CD4-positive, alpha-beta T cell treated with Interferon alpha-2 for 1 hour (primary cell): ENCODE measurements around the gene DNAJC13.

Source experiments
- DNase-seq, 2 donors: peaks; one replicate each; pipeline ENCODE4 v3.0.0-alpha.2; 2020 to 2022

The DNAJC13 gene

DNA sequence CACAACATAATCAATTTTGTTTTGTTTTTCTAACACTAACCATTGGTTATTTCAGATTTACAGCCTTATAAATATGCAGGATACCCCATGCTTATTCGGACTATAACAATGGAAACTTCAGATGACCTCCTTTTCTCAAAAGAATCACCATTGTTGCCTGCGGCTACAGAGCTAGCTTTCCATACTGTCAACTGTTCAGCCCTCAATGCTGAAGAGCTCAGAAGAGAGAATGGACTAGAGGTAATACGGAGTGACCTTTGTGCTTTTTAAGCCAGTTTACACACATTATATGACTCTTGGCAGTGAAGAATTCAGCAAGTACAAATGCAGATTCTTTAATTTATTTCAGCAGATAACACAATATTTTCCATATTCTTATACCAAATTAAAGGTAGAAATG lies 81.8 kb downstream of the DNAJC13 start:
- DNase-seq = no peak

DNA sequence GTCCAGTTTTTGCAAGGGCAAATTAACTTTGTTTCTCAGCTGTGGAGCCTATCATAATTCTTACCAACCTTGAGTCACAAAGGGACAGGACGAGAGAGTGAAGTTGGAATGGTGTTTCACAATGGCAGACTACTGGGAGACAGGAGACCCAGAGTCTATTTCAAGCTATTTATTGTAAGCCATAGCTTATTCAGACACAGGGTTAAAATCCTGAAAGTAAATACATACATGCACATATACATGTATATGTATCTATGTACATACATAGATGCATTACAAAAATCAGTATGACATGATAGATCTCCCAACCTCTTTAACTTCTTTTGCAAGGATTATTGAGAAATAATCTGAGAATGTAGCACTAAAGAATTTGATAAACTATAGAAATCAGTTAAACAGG lies 86.3 kb downstream of the DNAJC13 start:
- DNase-seq = no peak

DNA sequence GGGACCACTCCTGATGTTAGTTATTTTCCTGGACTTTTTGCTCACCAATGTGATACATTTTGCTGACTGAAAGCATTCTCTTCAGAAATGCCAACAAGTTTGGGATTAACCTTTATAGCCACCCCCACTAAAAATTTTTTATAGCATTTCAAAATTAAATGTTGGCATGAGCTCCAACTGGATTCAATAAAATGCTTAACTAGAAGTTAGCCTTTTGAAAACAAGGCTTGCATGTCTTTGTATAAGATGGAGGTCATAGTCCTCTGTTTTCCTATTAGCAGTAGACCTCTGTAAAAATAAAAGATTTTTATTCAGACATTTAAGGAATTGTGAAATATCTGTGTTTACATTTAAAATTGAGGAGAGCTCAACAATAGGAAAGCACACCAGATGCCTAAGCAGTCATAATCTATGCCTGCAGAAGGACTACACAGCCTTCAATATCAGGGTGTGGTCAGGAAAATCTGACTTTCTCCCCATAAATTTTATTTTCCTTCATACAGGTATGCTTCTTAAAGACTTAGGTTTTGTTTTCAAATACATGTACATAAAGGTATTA lies 87.2 kb downstream of the DNAJC13 start:
- no peak for DNase-seq

DNA sequence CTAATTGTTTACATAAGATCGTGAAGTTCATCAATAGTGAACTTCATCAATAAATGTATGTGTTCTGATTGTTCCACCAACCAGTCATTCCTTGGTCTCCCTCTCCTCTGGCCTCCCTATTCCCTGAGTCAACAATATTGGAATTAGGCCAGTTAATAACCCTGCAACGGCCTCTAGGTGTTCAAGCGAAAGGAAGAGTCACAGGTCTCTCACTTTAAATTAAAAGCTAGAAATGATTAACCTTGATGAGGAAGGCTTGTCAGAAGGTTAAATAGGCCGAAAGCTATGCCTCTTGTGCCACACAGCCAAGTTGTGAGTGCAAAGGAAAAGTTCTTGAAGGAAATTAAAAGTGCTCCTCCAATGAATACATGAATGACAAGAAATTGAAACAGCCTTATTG lies 90.4 kb downstream of the DNAJC13 start:
- DNase-seq = no peak

DNA sequence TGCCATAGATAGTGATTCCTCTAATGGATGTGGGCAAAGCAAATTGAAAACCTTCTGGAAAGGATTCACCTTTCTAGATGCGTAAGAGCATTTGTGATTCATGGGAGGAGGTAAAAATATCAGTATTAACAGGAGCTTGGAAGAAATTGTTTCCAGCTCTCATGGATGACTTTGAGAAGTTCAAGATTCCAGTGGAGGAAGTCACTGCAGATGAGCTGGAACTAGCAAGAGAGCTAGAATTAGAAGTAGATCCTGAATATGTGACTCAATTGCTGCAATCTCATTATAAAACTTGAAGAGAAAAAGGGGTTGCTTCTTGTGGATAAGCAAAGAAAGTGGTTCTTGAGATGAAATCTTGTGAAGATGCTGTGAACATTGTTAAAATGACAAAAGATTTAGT lies 91.8 kb downstream of the DNAJC13 start:
- no peak for DNase-seq

DNA sequence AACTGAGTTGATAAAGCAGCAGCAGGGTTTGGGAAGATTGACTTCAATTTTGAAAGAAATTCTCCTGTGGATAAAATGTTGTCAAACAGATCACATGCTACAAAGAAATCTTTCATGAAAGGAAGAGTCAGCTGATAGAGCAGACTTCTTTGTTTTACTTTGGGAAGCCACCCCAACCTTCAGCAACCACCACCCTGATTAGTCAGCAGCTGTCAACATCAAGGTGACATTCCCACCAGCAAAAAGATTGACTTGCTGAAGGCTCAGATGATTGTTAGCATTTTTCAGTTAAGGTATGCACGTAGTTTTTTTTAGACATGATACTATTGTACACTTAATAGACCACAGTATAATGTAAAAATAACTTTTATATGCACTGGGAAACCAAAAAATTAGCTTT lies 92.2 kb downstream of the DNAJC13 start:
- DNase-seq = no peak

DNA sequence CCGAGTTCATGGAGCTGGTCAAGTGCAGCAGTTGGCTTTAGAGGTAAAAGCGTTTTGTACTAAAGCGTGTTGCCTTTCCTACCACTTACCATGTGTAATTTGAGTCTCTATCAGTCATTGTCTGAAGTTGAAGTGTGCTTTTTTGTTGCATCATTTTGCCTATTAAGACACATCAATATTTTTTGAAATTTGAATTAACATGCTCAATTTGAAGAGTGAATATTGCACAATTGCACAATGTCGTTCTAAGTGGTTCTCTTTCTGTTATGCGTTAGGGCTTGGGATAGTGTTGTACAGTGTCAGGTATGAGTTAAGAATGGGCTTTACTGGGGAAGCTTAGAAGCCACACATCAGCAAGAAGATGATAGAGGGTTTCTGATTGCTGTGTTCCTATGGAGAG lies 95.8 kb downstream of the DNAJC13 start:
- no peak for DNase-seq

DNA sequence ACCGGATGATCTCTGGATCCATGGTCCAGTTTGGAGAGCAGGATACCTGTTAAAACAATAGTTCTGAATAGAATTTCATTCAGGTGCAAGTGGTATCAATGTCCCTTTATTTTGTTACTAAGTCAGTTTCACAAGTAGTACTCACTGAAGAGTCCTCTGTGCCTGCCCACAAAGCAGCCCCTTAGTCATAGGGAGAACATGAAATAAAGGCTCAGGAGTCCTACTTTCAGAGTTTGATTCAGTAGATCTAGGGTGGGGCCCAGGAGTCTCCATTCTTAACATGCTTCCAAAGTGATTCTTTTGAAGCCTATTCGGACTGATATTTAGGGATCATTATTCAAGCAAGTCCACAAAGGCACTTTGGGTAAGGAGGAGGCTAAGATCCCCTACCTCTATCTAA lies 100.0 kb downstream of the DNAJC13 start:
- no peak for DNase-seq

DNA sequence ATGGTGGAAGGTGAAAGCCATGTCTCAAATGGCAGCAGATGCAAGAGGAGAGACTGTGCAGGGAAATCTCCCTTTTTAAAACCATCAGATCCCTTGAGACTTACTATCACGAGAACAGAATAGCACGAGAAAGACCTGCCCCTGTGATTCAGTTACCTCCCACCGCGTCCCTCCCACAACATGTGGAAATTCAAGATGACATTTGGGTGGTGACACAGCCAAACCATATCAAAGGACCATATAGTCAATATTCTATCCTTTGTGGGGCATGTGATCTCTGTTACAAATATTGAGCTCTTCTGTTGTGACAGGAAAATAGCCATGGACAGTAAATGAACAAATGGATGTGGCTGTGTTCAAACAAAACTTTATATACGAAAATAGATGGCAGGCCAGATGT lies 102.6 kb downstream of the DNAJC13 start:
- DNase-seq = no peak

DNA sequence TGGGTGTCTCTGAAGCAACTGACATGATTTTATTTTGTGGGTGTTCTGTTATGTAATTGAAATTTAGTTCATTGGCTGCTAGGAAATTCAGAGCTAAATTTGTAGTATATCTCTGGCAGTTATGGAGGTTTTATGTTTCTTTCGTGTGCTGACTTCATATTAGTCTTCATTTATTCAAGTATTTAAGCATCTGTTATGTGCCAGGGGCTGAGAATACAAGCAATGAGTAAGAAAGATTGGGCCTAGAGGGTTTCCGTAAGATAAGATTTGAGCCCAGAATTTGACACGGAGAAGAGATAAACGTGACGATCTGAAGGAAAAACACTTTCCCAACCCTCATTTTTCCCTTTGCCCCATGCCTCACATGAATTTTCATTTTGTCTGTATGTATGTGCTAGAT lies 104.6 kb downstream of the DNAJC13 start:
- DNase-seq = no peak

DNA sequence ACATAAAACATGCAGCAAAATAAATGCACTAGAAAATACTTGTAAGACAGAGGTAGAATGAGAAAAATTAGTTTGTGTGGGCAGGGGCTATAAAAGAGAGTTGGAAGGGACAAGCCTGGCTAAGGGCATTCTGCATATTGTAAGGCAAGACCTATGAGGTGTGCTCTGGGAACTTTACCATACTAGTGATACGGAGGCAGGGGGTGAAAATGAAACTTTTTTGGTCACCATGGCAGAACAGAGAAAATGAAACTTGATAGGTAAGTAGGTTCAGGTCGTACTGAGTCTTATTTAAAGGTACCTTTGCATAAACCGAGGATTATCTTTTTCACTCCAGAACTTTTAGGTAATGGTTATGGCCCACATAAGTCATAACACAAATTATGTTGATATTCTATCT lies 105.1 kb downstream of the DNAJC13 start:
- DNase-seq = peak in 1 of 2 donors; percentile 9

DNA sequence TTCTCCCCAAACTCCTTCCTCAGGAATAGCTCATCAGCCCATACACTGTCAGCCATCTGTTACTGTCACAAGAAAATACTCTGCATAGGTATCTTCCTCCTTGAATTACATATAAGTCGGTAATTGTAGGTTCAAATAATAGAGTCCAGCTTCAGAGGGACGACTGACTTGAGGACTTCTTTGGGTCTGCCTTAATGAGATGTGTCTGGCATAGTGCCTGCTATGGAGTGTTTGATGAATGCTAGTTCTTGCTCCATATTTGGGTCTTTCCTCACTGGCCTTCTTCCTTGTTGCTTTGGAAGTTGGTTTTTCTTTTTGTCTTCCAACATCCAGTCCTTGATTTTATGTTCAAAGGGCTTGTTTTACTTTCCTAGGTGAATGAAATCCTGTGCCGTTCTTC lies 113.3 kb downstream of the DNAJC13 start:
- no peak for DNase-seq

DNA sequence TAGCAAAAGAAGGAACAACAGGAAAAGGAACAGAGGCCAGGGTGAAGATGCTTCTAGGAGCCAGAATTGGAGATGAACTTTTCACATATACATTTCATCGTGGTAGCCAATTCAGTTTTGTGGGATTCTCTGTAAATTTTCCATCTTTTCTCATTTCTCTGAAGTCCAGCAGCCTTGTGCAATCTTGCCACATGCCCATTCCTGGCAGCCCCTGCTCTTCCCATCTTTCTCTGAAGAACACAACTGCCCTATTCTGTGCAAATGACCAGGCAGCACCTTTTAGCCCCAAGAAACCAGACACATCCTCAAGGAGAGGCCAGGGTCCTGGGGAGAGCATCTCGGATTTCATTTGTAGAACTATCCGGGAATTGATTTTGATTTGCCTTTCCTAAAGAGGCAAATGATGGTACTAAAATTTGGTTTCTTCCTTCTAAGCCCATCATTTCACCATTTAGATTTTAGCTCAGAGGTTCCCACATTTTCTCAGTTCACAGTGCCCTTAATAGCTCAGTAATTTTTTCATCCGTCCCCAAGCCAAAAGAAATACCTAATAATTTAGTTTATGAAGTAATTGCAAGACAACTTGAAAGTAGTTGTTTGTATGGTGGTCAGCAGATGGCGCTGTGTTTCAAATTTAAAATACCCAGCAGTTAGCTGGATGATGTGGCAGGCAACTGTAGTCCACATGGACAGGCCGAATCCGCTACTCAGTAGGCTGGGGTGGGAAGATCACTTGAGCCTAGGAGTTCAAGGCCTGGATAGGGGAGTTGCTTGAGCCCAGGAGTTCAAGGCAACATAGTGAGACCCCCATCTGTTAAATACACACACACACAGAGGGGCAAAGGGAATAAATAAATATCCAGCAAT lies 118.5 kb downstream of the DNAJC13 start:
- peak; percentile 43 to 55 for DNase-seq

DNA sequence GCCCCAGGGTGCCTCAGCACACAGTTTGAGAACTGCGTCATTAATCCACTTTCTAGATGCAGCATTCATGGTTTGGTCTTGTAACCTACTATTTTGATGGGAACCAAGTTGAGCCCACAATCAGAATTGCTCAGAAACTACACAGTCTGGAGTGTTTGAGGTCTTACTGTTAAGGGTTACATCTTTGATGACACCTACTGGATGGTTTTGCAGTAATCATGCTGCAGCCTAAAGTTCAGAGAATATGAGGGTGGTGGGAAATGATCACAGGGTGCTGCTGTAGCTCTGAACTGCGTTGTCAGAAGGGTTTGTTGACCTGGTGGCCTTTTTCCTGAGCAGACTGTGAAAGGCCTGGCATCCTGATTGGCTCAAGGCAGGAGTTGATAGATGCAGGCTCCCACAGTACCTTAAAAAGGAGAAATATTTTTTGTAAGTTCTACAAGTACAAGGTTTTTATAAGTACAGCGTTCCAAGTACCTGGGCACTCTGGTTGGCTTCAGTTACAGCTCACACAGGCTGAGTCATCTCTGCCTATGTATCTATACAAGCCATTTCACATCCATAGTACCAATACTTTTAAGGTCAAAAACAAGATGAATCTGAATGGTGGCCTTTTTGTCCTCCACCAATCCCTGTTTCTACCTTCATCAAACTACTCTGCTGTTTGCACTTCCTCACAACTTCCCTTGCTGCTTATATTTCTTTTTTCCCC lies 119.3 kb downstream of the DNAJC13 start:
- no peak for DNase-seq

DNA sequence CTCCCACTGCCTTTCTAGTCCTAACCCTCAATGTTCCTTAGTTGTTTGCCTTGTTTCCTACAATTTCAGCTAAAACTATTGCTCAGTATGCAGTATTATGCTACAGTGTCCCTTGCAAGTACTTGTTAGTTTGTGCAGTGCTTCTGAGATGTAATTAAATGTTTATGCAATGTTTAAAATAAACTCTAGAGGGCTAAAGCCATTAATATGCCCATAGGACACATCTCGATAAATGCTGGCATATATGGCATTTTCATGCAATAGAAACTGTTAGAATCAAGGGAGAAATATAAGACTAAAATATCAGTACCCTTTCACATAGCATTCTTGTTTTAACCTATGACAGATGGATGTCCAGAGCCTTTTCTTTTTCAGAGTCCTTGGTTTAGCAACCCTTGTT lies 120.0 kb downstream of the DNAJC13 start:
- DNase-seq = no peak

DNA sequence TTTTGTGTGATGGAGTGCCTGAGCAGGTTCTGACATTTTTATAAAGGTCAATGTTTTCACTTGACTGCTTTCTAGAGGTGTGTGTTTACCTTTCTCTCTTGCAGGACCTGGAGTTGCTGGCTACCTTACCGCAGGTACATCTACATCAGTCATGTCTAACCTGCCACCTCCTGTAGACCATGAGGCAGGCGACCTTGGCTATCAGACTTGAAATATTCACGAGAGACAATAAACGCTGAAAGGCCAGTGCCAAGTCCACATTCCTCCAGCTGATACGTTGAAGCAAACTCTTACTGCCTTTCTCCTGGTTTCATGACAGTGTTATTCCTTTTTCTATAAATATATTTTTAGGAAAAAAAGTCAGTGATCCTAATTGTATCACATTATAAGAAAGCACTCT lies 120.8 kb downstream of the DNAJC13 start:
- no peak for DNase-seq

DNA sequence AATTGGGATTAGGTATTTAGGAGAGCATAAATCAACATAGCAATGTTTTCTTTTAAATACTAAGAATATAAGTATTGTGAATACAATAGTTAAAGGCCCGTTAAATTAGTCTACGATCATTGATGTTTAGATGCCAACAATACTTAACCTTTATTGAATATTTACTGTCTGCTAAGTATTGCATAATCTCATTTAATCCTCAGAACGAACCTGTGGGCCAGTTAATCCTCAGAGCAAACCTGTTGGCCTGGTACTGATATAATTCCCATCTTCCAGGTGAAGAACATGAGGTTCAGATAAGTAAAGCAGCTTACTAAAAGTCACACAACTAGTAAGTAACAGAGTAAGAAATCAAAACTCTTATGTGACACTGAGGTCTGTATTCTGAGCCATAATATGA lies 122.4 kb downstream of the DNAJC13 start:
- no peak for DNase-seq

DNA sequence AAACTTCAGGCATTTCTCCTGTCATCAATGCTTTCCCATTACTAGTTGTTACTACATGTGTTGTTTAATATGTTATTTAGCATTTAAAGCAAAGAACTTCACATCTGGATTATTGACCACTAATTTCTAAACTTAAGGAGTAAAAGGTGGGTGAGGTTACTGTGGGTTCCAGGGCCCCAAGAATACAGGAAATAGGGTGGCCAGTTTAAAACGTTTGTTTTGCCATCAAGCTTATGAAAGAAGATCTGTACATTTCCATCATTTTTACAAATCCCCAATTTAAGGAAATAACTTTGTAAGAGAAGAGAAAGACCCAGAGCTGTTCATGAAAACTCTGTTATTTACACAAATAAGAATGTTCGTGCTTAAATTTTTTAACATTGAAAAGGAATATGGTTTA lies 125.3 kb downstream of the DNAJC13 start:
- no peak for DNase-seq

DNA sequence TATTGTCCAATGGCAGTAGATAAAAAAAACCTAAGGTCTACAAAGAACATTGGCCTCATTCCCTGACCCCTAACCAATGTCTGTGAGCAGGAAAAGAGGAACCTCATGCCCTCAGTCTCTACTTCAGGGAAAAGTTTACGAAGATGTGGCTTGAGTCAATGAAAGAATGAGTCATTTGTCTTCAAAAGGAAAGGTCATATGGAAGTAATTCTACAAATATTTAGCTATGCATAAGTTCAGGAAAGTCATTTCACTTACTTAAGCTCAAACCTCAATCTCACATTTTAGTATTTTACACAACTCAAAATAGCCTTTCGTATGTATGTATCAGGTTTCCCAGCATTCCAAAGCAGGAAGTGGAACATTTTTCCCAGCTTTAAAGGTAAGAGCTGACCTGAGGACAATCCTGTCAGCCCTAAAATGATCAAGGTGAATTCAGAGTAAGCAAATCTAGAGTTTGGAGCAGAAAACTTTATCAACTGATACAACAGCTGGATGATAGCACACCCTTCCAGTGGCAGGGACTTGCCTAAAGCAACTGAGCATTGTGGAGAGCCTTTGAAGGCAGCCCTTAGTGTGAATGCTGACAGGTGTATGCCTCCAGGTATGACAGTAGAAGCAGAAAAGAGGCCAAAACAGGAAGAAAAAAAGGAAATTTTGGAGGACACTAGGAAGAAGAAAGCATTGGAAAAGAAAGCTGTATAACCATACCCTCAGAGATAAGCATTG lies 125.9 kb downstream of the DNAJC13 start:
- DNase-seq = no peak

DNA sequence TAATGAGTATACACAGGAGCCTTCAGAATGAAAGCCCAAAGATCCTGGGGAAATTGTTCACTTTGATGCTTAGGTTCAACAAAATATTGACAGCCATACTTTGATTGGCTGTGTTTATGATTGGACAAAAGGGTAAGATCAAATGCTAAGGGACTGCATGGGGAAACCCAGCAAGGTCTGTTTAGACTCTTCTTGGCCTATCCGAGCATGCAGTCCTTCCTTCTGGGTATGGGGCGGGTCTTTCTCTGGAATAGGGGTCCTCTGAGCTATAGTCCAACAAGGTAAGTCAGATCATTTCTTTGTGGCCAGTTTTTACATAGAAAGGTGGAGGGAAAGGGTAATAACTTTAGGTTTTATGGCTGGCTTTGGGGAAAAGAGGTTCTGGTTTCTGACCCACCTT lies 126.8 kb downstream of the DNAJC13 start:
- no peak for DNase-seq

DNA sequence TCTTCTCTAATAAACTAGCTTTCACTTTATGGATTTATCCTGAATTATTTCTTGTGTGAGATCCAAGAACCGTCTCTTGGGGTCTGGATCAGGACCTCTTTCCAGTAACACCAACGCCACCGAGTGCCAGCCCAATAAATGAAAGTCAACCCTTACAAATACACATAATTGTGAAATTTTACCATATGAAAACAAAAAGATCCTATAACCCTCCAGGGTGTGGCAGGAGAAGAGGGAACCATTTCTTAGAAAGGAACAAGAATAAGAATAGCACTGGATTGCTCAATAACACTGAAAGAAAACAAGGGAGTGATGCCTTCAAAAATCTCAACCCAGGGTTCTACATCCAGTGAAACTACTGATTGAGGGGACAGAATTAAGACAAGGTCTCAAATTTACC lies 128.2 kb downstream of the DNAJC13 start:
- DNase-seq = no peak

DNA sequence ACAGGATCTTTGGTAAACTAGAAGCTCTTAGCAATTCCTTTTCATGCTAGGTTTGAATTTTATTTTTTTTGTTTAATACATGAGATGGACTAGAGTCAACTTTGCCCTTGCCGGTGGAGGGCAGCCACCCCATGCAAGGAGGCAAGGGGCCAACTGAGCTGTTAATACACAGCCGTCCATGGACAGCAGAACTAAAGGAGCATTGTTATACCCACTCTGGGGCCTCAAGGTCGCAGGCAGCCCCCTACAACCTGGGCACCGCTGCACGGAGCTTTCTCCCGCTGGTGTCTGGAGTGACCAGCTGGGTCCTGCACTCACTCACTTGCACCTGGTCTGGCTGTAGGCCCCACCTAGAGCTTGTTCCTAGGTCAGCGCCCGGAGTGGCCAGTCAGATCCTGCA lies 131.9 kb downstream of the DNAJC13 start:
- DNase-seq = no peak

DNA sequence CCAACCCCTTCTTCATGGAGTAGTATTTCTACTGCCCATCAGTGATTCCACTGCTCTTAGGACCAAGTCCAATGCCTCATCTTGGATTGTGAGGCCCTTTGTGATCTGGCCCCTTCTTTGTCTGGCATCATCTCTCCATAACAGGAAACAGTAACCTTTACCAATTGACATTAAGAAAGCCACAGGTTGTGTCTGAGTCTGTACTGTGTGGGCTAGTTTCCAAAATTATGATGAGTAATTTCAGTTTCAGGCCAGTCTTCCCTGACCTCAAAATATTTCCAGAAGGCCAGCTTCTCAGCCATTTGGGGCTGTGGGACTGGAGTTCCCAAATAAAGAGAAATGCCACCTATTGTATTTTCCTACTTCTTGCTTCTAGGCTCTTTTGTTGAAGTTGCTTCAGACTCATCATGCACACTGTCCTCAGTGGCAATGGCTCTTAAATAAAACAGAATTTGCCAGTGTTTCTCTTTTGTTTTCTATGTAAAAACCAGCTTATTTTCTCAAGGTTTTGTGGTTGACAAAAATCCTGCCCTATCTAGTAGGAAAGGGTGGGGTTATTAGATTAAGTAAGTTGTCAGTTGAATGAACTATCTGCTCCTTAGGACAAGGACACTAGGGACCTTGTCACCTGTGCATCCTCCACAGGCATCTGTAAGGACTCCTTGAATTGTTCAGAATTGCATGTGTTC lies 132.7 kb downstream of the DNAJC13 start:
- no peak for DNase-seq
